ENCODE data around the gene GRK5. TPM values are rescaled to one million over a fixed set of nuclear protein-coding genes. Genes with fewer than 3 reads are reported as not detected.
A peak's percentile ranks its signal among the peaks of the same experiment; 100 is the strongest.

GRK5 gene
- total RNA-seq, 4 donors from 2014 or later, result 6.0 to 111 (median 9.5) TPM

GRCh38 chr10:119305860-119306513 lies 98.6 kb downstream of the GRK5 start:
- Histone ChIP-seq H3K27me3 (no peaks in the 10 kb centered on the region), H3K9me3 (no peaks in the 10 kb centered on the region), H3K27ac (peak overlapping the region; percentile 66 to 90 (median 82)), H3K4me1 (peaks cover 11 to 43% (median 22%) of the 10 kb centered on the region in 4 donors), H3K36me3 (no peaks in the 10 kb centered on the region), H3K4me3 (peak overlapping the region in 1 of 4 donors; percentile 21)
- no peak for TF ChIP-seq CTCF (IDR thresholded peaks at IDR 0.05)
- TF ChIP-seq POLR2AphosphoS5 (IDR thresholded peaks at IDR 0.05), result peak; percentile 55 to 75 (median 74)
- no peak for TF ChIP-seq EP300 (IDR thresholded peaks at IDR 0.05; ENCODE audit: low read depth)
- intact Hi-C loops (cut with DNase I; ENCODE audit: low total_unique reads) (no loop called here), in situ Hi-C loops (cut with MboI; ENCODE audit: low pct_ligation_motif_present in 1 of 4, low pct_unique_long_range_greater_than_20kb in 1 of 4, low sequenced_read_pairs in 3 of 4) (no loop called here)
- WGBS, 2 donors (ENCODE audit: low coverage in 1 of 2), result 43% methylated on average over 10 of the region's 11 CpGs; no CpG with 5 or more reads in 1 of the 2 donors
- DNase-seq, result peak; percentile 72

GRCh38 chr10:119306514-119306951 lies 99.2 kb downstream of the GRK5 start:
- Histone ChIP-seq H3K4me3 (peak overlapping the region in 1 of 4 donors; percentile 21), H3K9me3 (no peaks in the 10 kb centered on the region), H3K27ac (peak overlapping the region; percentile 66 to 90 (median 82)), H3K4me1 (peaks cover 11 to 38% (median 19%) of the 10 kb centered on the region in 4 donors), H3K27me3 (no peaks in the 10 kb centered on the region), H3K36me3 (no peaks in the 10 kb centered on the region)
- DNase-seq, result peak; percentile 76
- intact Hi-C loops (cut with DNase I; ENCODE audit: low total_unique reads), result no loop called here
- no peak for TF ChIP-seq EP300 (IDR thresholded peaks at IDR 0.05; ENCODE audit: low read depth)
- peak in 3 of 5 experiments; percentile 23 to 41 (median 34) for TF ChIP-seq CTCF (IDR thresholded peaks at IDR 0.05)
- WGBS, 2 donors (ENCODE audit: low coverage in 1 of 2), result 59% methylated on average over 9 of the region's 9 CpGs; no CpG with 5 or more reads in 1 of the 2 donors
- in situ Hi-C loops (cut with MboI; ENCODE audit: low pct_ligation_motif_present in 1 of 4, low pct_unique_long_range_greater_than_20kb in 1 of 4, low sequenced_read_pairs in 3 of 4), result no loop called here

- WGBS, 2 donors (ENCODE audit: low coverage in 1 of 2), result 76 to 100% methylated on average over 3 to 4 of the region's 4 CpGs
- Histone ChIP-seq H3K27ac (peak overlapping the region; percentile 66 to 90 (median 82)), H3K36me3 (no peaks in the 10 kb centered on the region), H3K9me3 (no peaks in the 10 kb centered on the region), H3K27me3 (no peaks in the 10 kb centered on the region), H3K4me3 (no peak overlapping the region), H3K4me1 (peaks cover 9 to 33% (median 17%) of the 10 kb centered on the region in 4 donors)
- DNase-seq, result no peak
- TF ChIP-seq CTCF (IDR thresholded peaks at IDR 0.05) (no peak), EP300 (IDR thresholded peaks at IDR 0.05; ENCODE audit: low read depth) (no peak), POLR2AphosphoS5 (IDR thresholded peaks at IDR 0.05) (no peak), POLR2A (IDR thresholded peaks at IDR 0.05) (no peak)
- in situ Hi-C loops (cut with MboI; ENCODE audit: low pct_ligation_motif_present in 1 of 4, low pct_unique_long_range_greater_than_20kb in 1 of 4, low sequenced_read_pairs in 3 of 4), result no loop called here
- intact Hi-C loops (cut with DNase I; ENCODE audit: low total_unique reads), result no loop called here
Observed at GRCh38 chr10:119306986-119307392, 99.6 kb downstream of the GRK5 start.

GRCh38 chr10:119308089-119308488 lies 100.7 kb downstream of the GRK5 start:
- H3K4me3 ChIP-seq, result no peak overlapping the region
- in situ Hi-C loops (cut with MboI; ENCODE audit: low pct_ligation_motif_present in 1 of 4, low pct_unique_long_range_greater_than_20kb in 1 of 4, low sequenced_read_pairs in 3 of 4), result no loop called here
- peak overlapping the region in 1 of 4 donors; percentile 13 for H3K27ac ChIP-seq
- H3K9me3 ChIP-seq, result no peaks in the 10 kb centered on the region
- H3K36me3 ChIP-seq, result no peaks in the 10 kb centered on the region
- no peaks in the 10 kb centered on the region for H3K27me3 ChIP-seq
- intact Hi-C loops (cut with DNase I; ENCODE audit: low total_unique reads), result no loop called here
- DNase-seq, result no peak
- TF ChIP-seq POLR2AphosphoS5 (IDR thresholded peaks at IDR 0.05), result no peak
- no peak for TF ChIP-seq POLR2A (IDR thresholded peaks at IDR 0.05)
- TF ChIP-seq CTCF (IDR thresholded peaks at IDR 0.05), result no peak
- TF ChIP-seq EP300 (IDR thresholded peaks at IDR 0.05; ENCODE audit: low read depth), result no peak
- peaks cover 0 to 22% (median 10%) of the 10 kb centered on the region in 4 donors for H3K4me1 ChIP-seq
- 90 to 94% methylated on average over 2 to 12 of the region's 12 CpGs for WGBS, 2 donors (ENCODE audit: low coverage in 1 of 2)
